ENCODE results near the gene METTL17. TPM values are rescaled to one million over a fixed set of nuclear protein-coding genes. Genes with fewer than 3 reads are reported as not detected.
A peak's percentile ranks its signal among the peaks of the same experiment; 100 is the strongest.

Gene METTL17
- total and polyA plus RNA-seq, 2 of the 13 experiments (the other 11 are each of a cell fraction or from before 2014, with no cell fraction given): 122 to 199 TPM

- TF ChIP-seq CREB1 (IDR thresholded peaks at IDR 0.05) (no peak), CREB1 (CRISPR knock-in tag; IDR thresholded peaks at IDR 0.05) (no peak), SATB2 (CRISPR knock-in tag; IDR thresholded peaks at IDR 0.05) (0 out of 2 replicates have a peak, but pooled peaks have one; percentile 3), REXO4 (CRISPR knock-in tag; IDR thresholded peaks at IDR 0.05; ENCODE audit: borderline replicate concordance) (no peak), ZBTB3 (CRISPR knock-in tag; IDR thresholded peaks at IDR 0.05; ENCODE audit: borderline replicate concordance, low read depth) (no peak), KLF9 (CRISPR knock-in tag; IDR thresholded peaks at IDR 0.05; ENCODE audit: low read depth) (no peak), ZHX2 (IDR thresholded peaks at IDR 0.05; ENCODE audit: low read depth) (no peak), ZHX2 (CRISPR knock-in tag; IDR thresholded peaks at IDR 0.05; ENCODE audit: borderline replicate concordance) (no peak; the same call in 1 of the 2 replicates), ZNF30 (CRISPR knock-in tag; IDR thresholded peaks at IDR 0.05) (no peak), PRPF4 (IDR thresholded peaks at IDR 0.05; ENCODE audit: low read depth, low read length, poor library complexity, severe bottlenecking) (no peak), HCFC1 (IDR thresholded peaks at IDR 0.05; ENCODE audit: low read depth, low read length) (0 out of 2 replicates have a peak, but pooled peaks have one; percentile 14), ZNF205 (CRISPR knock-in tag; IDR thresholded peaks at IDR 0.05) (peak; percentile 90), RBM39 (IDR thresholded peaks at IDR 0.05; ENCODE audit: low read depth, low read length, poor library complexity, severe bottlenecking) (peak; percentile 98), ZBTB40 (IDR thresholded peaks at IDR 0.05) (no peak), ZBTB40 (CRISPR knock-in tag; IDR thresholded peaks at IDR 0.05) (peak; percentile 80), ISL2 (CRISPR knock-in tag; IDR thresholded peaks at IDR 0.05) (peak; percentile 52)
These were observed 18.6 kb upstream of the METTL17 start (continued) for GRCh38 chr14:20970983-20971704.

All from HepG2 (cell line).